GM19438 (cell line): Measurements from ENCODE around the gene SDK1.
A peak's percentile ranks its signal among the peaks of the same experiment; 100 is the strongest.

Experiments used
- ATAC-seq: cut with Tn5 transposase; IDR thresholded peaks from one replicate; pipeline ENCODE4 v1.9.1; 2021; ENCODE audit warnings: low read depth; ENCODE audit not compliant: unreplicated experiment

Gene SDK1

GRCh38 chr7:3285652-3286051, 15.4 kb upstream of the SDK1 start:
- no peak for ATAC-seq

- no peak for ATAC-seq
These were observed 11.1 kb upstream of the SDK1 start for GRCh38 chr7:3289996-3290395.

GRCh38 chr7:3292694-3293093, 8.4 kb upstream of the SDK1 start:
- ATAC-seq, result no peak

GRCh38 chr7:3294432-3295100, 6.5 kb upstream of the SDK1 start:
- ATAC-seq, result no peak

GRCh38 chr7:3297105-3297819, 3.8 kb upstream of the SDK1 start:
- ATAC-seq, result no peak

GRCh38 chr7:3300221-3300650, 816 bp upstream of the SDK1 start:
- no peak for ATAC-seq

- ATAC-seq, result peak; percentile 14
These were observed 338 bp downstream of the SDK1 start for GRCh38 chr7:3301449-3301731.

GRCh38 chr7:3301831-3302618, 973 bp downstream of the SDK1 start:
- ATAC-seq, result no peak

GRCh38 chr7:3302681-3303320, 1.7 kb downstream of the SDK1 start:
- no peak for ATAC-seq

- ATAC-seq, result no peak
These were observed 3.1 kb downstream of the SDK1 start for GRCh38 chr7:3304131-3304530.

GRCh38 chr7:3307435-3307834, 6.4 kb downstream of the SDK1 start:
- no peak for ATAC-seq

GRCh38 chr7:3309140-3309539, 8.1 kb downstream of the SDK1 start:
- no peak for ATAC-seq

GRCh38 chr7:3309956-3310355, 8.9 kb downstream of the SDK1 start:
- no peak for ATAC-seq

- ATAC-seq, result no peak
These were observed 9.8 kb downstream of the SDK1 start for GRCh38 chr7:3310884-3311283.

GRCh38 chr7:3312583-3312982, 11.5 kb downstream of the SDK1 start:
- ATAC-seq, result no peak

- ATAC-seq, result no peak
These were observed 17.8 kb downstream of the SDK1 start for GRCh38 chr7:3318874-3319273.

- ATAC-seq, result no peak
These were observed 20.2 kb downstream of the SDK1 start for GRCh38 chr7:3321206-3321605.

- ATAC-seq, result no peak
These were observed 20.7 kb downstream of the SDK1 start for GRCh38 chr7:3321745-3322144.

GRCh38 chr7:3326246-3326645, 25.2 kb downstream of the SDK1 start:
- ATAC-seq, result no peak

- ATAC-seq, result no peak
These were observed 26.0 kb downstream of the SDK1 start for GRCh38 chr7:3327099-3327498.

- no peak for ATAC-seq
These were observed 26.6 kb downstream of the SDK1 start for GRCh38 chr7:3327655-3328054.
